Suprapubic skin (tissue), 4 donors: ENCODE results near the gene IBA57.

Experiments used
- CTCF ChIP-seq, 2 donors: fragments of 200-600 bp in 1 of 2; fragments of 450-650 bp in 1 of 2; sonication (generic) in 1 of 2; IDR thresholded peaks; one replicate each; pipeline ENCODE4 v1.5.1; 2016 to 2019; ENCODE audit warnings: antibody characterized with exemption in 2 of 2, mild to moderate bottlenecking in 1 of 2, moderate library complexity in 1 of 2
- POLR2A ChIP-seq, 2 donors: fragments of 450-650 bp; IDR thresholded peaks; one replicate each; pipeline ENCODE4 v1.6.1; 2017; ENCODE audit warnings: antibody characterized with exemption in 2 of 2, mild to moderate bottlenecking in 2 of 2, moderate library complexity in 2 of 2
- POLR2AphosphoS5 ChIP-seq, 3 donors: sonication (generic); formaldehyde crosslinking; IDR thresholded peaks; one replicate each; pipeline ENCODE4 v1.6.1; 2017; ENCODE audit warnings: antibody characterized with exemption in 3 of 3

- TF ChIP-seq CTCF (IDR thresholded peaks at IDR 0.05) (no peak), POLR2A (IDR thresholded peaks at IDR 0.05) (no peak), POLR2AphosphoS5 (IDR thresholded peaks at IDR 0.05) (no peak)
Observed at GRCh38 chr1:228225165-228225710, 59.6 kb downstream of the IBA57 start.
